ENCODE results near the gene PLXNC1.
A peak's percentile ranks its signal among the peaks of the same experiment; 100 is the strongest.

Gene PLXNC1

GRCh38 chr12:94267921-94268471 is 119.6 kb downstream of the PLXNC1 start:
- DNase-seq = no peak

GRCh38 chr12:94269316-94269999 is 121.1 kb downstream of the PLXNC1 start:
- no peak for DNase-seq

- no peak for DNase-seq
These were observed 123.0 kb downstream of the PLXNC1 start for GRCh38 chr12:94271351-94271750.

GRCh38 chr12:94272280-94272679 is 123.9 kb downstream of the PLXNC1 start:
- no peak for DNase-seq

- no peak for DNase-seq
These were observed 124.9 kb downstream of the PLXNC1 start for GRCh38 chr12:94273272-94273671.

GRCh38 chr12:94276725-94277124 is 128.3 kb downstream of the PLXNC1 start:
- DNase-seq = no peak

GRCh38 chr12:94277426-94278000 is 129.1 kb downstream of the PLXNC1 start:
- no peak for DNase-seq

- no peak for DNase-seq
These were observed 131.7 kb downstream of the PLXNC1 start for GRCh38 chr12:94280063-94280462.

DNA sequence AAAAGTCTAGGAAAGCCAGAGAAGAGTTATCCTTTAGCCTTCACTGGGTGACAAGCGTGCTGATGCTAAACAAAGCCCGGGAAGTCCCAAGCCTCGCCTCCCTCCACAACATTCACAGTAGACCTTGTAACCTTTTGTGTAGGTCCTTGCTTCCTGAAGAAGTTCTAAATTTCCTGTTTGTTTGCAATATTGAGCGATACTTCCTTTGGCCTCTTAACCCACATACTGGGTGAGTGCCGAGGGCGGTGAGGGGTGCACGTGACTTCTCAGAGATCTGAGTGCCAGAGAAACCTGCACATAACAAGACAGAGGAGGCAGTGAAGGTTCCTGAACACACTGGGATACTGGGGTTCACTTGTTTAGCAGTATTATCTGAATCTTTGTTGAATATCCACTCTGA is 134.3 kb downstream of the PLXNC1 start:
- DNase-seq = no peak

GRCh38 chr12:94284046-94284445 is 135.7 kb downstream of the PLXNC1 start:
- DNase-seq = no peak

DNA sequence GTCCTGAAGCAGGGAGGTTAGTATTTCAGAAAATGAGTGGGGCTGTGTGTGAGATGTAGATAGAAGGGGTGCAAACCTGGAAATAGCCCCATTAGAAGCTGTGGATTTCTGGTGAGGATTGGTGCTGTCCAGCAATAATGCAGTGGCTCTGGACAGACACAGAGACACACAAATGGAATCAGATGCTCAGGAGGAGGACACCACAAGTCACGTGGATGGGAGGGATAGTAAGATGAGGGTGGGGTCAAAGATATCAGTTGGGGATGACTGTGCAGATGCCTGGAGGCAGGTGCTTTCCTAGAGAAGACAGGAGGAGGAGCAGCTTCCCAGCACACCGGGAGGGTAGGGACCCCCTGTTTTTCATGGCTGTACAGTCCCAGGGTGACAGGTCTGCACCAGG is 136.5 kb downstream of the PLXNC1 start:
- no peak for DNase-seq

DNA sequence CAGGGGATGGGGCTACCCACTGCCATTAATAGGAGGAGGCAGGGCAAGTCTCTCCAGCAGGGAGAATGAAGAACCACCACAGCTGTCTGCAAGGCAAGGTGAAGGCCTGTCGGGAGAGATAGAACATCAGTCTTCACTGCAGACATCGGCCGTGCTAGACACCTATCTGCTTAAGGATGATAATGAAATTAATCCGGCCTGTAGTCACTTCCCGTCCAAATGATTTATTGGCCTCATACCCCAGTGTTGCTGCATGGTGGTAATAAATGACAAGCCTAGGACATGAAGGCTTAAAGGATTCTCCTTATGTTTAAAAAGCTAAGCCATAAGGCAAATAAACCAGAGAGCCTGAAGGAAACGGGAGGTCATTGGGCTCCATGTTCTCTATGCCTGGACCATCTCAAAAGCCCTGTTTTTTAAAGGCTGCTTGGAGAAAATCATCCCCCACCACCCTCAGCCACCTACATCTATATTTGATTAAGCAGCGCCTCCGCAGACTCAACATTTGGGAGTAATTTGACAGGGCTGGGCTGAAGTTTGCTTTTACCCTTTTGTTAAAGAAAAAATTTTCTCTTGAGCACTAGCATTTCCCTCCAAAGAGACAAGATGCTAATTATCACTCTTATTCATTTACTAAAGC is 137.7 kb downstream of the PLXNC1 start:
- DNase-seq = peak; percentile 49

DNA sequence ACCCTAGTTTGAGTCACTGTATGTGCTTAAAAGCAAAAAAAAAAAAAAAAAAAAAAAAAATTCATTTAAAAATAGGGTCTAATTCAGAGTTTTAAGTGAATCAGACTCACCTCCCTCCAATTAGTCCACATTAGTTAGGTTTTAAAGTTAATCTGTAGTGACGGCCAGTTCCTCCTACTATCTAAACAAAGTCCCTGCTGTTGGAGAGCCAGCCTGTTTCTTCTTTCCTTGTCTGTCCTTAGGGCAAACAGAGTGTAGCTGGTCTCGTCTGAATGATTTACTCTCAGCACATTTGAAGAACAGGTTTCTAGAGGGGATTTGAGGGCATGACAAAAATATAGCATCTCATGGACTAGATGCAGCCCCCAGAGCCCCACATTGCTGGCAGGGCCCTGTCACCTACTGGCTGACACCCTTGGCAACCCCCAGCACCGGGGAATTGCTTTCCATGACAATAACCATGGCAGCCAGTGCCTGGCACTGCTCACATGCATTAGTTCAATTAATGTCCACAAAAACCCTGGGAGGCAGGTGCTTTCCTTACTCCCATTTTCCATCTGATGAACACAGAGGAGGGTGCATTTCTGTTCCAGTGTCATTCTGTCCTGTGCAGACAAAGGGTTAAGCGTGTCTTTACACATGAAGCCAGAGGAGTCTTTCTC is 138.3 kb downstream of the PLXNC1 start:
- peak; percentile 95 for DNase-seq

DNA sequence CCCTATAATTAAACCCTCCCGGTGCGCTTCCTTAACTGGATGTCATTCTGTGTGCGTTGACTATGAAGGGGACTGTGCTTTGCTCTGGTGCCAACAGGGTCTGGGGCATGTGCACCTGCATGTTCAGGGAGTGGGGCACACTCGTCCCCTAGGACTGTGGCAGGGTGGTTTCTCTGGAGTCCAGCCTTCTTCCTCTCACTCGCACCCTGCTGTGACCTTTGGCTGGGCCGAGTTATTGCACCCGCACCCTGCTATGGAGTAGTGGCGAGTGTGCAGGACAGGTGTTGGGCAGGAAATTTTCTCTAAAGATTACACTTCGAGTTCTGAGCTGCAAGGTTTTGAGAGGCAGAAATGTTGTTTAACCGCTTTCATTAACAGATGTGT is 138.9 kb downstream of the PLXNC1 start:
- DNase-seq = no peak

GRCh38 chr12:94289461-94290312 is 141.3 kb downstream of the PLXNC1 start:
- DNase-seq = no peak

DNA sequence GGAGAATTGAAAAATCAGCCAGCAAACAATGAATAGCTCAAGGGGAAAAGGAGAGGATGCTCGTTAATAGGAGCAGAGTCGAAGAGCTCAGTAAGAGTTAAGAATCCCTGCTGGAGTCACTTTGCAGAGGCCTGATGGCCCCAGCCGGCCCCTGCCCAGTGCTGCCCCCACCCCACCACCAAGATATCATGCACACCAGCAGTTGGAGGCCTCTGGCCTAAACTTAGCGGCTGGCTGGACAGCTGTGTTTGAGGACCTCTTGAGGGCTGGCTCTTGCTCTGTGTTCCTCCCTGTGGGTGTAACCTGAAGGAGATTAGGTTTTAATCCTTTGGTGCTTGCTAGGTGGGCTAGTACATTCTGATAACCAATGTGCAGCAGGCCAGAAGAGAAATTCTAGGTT is 142.0 kb downstream of the PLXNC1 start:
- no peak for DNase-seq

DNA sequence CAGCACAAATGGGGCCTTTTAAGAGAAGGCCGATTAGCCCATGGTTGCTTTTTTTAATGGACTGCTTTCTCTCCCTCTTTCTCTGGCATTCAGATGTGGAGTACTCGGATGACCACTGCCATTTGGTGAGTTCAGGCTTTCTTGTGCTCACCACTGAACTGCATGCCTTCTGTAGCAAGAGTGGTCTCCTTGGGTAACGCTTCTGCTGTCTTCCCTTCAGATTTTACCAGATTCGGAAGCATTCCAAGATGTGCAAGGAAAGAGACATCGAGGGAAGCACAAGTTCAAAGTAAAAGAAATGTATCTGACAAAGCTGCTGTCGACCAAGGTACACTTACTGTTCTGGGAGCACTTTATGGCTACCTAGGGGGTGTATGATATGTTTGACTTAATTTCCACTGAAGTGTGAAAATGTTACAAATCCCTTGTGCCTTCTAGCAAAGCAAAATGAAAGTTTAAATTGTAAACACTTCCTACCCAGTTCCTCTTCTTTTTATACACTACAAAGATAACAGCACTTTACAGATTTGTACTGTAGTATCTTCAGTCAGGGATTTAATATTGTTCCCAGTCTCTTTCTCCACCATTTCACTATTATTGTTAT is 148.8 kb downstream of the PLXNC1 start:
- DNase-seq = no peak

GRCh38 chr12:94297876-94298505 is 149.6 kb downstream of the PLXNC1 start:
- DNase-seq = no peak

DNA sequence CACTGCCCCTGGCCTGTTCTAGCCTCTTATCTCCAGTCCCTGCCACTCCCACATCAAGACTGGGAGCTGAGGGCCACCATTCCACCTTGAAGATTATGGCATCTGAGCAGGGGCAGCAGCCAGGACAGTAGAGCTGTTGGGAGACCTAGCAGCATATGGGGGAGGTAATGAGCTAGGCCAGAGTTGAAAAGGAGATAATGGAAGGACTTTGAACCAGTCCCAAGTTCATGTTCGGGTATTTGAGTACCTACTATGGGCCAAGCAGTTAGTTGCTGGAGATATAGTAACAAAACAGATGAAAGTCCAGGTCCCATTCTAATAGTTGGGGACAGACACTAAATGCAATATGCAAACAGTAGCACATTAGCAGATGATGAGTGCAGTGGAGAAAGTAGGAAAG is 151.5 kb downstream of the PLXNC1 start:
- no peak for DNase-seq

DNA sequence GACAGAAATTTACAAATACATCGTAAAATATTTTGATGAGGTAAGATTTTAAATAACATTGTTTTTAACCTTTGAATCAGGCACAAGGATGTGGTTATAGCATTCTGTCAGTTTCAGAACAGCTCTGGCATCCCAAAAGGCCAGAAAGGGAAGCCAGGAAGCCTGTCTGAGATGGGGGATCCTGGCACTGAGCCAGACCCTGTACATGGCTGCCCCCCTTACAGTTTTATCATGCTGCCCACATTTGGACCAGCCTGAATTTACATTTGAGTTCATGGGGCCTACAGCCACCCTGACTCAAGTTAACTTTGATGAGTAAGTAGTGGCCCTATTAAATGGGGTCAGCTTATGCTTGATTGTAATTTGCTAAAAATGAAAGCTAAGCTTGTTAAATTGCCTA is 155.6 kb downstream of the PLXNC1 start:
- no peak for DNase-seq

- DNase-seq = no peak
These were observed 156.2 kb downstream of the PLXNC1 start for GRCh38 chr12:94304566-94305061.
